ENCODE measurements around the gene VIM.

VIM gene

GRCh38 chr10:17209881-17210280 lies 18.2 kb upstream of the VIM start:
- no peak for DNase-seq (ENCODE audit: low read depth in 2 of 2)

- no peak for DNase-seq (ENCODE audit: low read depth in 2 of 2)
Measured at GRCh38 chr10:17210361-17210760, 17.7 kb upstream of the VIM start.

- DNase-seq (ENCODE audit: low read depth in 2 of 2): no peak
Measured at GRCh38 chr10:17212802-17213221, 15.2 kb upstream of the VIM start.

- no peak for DNase-seq (ENCODE audit: low read depth in 2 of 2)
Measured at GRCh38 chr10:17213646-17214349, 14.2 kb upstream of the VIM start.

GRCh38 chr10:17214526-17214925 lies 13.5 kb upstream of the VIM start:
- no peak for DNase-seq (ENCODE audit: low read depth in 2 of 2)

GRCh38 chr10:17214971-17215781 lies 12.9 kb upstream of the VIM start:
- no peak for DNase-seq (ENCODE audit: low read depth in 2 of 2)

- DNase-seq (ENCODE audit: low read depth in 2 of 2): no peak
Measured at GRCh38 chr10:17215782-17216122, 12.3 kb upstream of the VIM start.

GRCh38 chr10:17216217-17216900 lies 11.7 kb upstream of the VIM start:
- no peak for DNase-seq (ENCODE audit: low read depth in 2 of 2)

- no peak for DNase-seq (ENCODE audit: low read depth in 2 of 2)
Measured at GRCh38 chr10:17216901-17217395, 11.1 kb upstream of the VIM start.

GRCh38 chr10:17217631-17218232 lies 10.3 kb upstream of the VIM start:
- DNase-seq (ENCODE audit: low read depth in 2 of 2): no peak

GRCh38 chr10:17219024-17219423 lies 9.0 kb upstream of the VIM start:
- DNase-seq (ENCODE audit: low read depth in 2 of 2): no peak

GRCh38 chr10:17220652-17221100 lies 7.4 kb upstream of the VIM start:
- DNase-seq (ENCODE audit: low read depth in 2 of 2): no peak

- no peak for DNase-seq (ENCODE audit: low read depth in 2 of 2)
Measured at GRCh38 chr10:17222329-17222728, 5.7 kb upstream of the VIM start.

- DNase-seq (ENCODE audit: low read depth in 2 of 2): no peak
Measured at GRCh38 chr10:17225808-17226207, 2.2 kb upstream of the VIM start.

GRCh38 chr10:17226891-17227303 lies 1.1 kb upstream of the VIM start:
- DNase-seq (ENCODE audit: low read depth in 2 of 2): no peak

GRCh38 chr10:17227367-17228090 lies 512 bp upstream of the VIM start:
- no peak for DNase-seq (ENCODE audit: low read depth in 2 of 2)

GRCh38 chr10:17229016-17229716 lies 1.1 kb downstream of the VIM start:
- DNase-seq (ENCODE audit: low read depth in 2 of 2): peak; percentile 72

- DNase-seq (ENCODE audit: low read depth in 2 of 2): no peak
Measured at GRCh38 chr10:17229717-17229966, 1.6 kb downstream of the VIM start.

- DNase-seq (ENCODE audit: low read depth in 2 of 2): peak; percentile 69 to 74
Measured at GRCh38 chr10:17229967-17230682, 2.1 kb downstream of the VIM start.

- no peak for DNase-seq (ENCODE audit: low read depth in 2 of 2)
Measured at GRCh38 chr10:17231788-17232187, 3.7 kb downstream of the VIM start.

Data from stimulated activated CD8-positive, alpha-beta memory T cell treated with anti-CD3 and anti-CD28 coated beads, Interleukin-15, amount 100 ng/mL, for 4 hours (primary cell).